Esophagus muscularis mucosa (tissue), 3 donors: ENCODE measurements around the gene GRHL1.

Experiments
- POLR2A ChIP-seq: fragments of 450-650 bp; IDR thresholded peaks from one replicate; pipeline ENCODE4 v1.6.1; 2017; ENCODE audit warnings: antibody characterized with exemption, moderate library complexity, mild to moderate bottlenecking, low read depth
- POLR2AphosphoS5 ChIP-seq, 2 donors: sonication (generic); formaldehyde crosslinking; IDR thresholded peaks; one replicate each; pipeline ENCODE4 v1.6.1; 2017; ENCODE audit warnings: antibody characterized with exemption in 2 of 2
- TF ChIP-seq, protein P1 (sequence below), 3 experiments: fragments of 200-600 bp in 2 of 3; fragments of 450-650 bp in 1 of 3; sonication (generic) in 2 of 3; IDR thresholded peaks; one replicate each; pipeline ENCODE4 v1.5.1; 2017 to 2019; ENCODE audit warnings: antibody characterized with exemption in 3 of 3, mild to moderate bottlenecking in 2 of 3, moderate library complexity in 1 of 3

DNA sequence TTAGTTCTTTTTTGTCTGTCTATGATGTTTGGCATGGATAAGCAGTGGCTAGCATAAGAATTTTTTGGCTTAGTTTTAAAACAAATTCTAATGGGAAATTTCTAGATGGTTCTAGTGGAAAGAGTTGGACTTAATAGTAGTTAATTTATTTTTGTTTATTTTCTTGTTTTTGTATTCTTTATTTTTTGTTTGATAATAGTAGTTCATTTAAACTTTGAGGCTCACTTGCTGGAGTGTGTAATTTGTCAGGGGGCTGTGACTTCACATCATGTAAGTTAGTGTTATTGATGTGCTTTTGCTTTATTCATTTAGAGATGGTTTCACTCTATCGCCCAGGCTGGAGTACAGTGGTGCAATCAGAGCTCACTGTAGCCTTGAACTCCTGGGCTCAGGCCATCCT lies 48.2 kb downstream of the GRHL1 start:
- TF ChIP-seq, protein P1, sequence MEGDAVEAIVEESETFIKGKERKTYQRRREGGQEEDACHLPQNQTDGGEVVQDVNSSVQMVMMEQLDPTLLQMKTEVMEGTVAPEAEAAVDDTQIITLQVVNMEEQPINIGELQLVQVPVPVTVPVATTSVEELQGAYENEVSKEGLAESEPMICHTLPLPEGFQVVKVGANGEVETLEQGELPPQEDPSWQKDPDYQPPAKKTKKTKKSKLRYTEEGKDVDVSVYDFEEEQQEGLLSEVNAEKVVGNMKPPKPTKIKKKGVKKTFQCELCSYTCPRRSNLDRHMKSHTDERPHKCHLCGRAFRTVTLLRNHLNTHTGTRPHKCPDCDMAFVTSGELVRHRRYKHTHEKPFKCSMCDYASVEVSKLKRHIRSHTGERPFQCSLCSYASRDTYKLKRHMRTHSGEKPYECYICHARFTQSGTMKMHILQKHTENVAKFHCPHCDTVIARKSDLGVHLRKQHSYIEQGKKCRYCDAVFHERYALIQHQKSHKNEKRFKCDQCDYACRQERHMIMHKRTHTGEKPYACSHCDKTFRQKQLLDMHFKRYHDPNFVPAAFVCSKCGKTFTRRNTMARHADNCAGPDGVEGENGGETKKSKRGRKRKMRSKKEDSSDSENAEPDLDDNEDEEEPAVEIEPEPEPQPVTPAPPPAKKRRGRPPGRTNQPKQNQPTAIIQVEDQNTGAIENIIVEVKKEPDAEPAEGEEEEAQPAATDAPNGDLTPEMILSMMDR (IDR thresholded peaks at IDR 0.05): no peak
- TF ChIP-seq POLR2A (no peak), POLR2AphosphoS5 (IDR thresholded peaks at IDR 0.05) (no peak)
